Central memory CD4-positive, alpha-beta T cell (primary cell): ENCODE measurements around the gene PACS2.
"Not testable (repeated sequence)": the region's sequence is repeated elsewhere in the genome, so short reads cannot be mapped to it uniquely, and the experiment has no call there.

Experiments
- DNase-seq: peaks from one replicate; pipeline ENCODE4 v3.0.0; 2022

Gene PACS2

GRCh38 chr14:105333020-105333490 lies 18.5 kb downstream of the PACS2 start:
- DNase-seq: no peak

GRCh38 chr14:105333613-105334364 lies 19.2 kb downstream of the PACS2 start:
- DNase-seq: no peak

GRCh38 chr14:105334383-105335230 lies 20.1 kb downstream of the PACS2 start:
- DNase-seq: no peak

- not testable (repeated sequence) for DNase-seq
Measured at GRCh38 chr14:105335231-105335542, 20.6 kb downstream of the PACS2 start.

GRCh38 chr14:105335735-105336476 lies 21.4 kb downstream of the PACS2 start:
- DNase-seq: no peak

- no peak for DNase-seq
Measured at GRCh38 chr14:105336477-105337287, 22.1 kb downstream of the PACS2 start.

- DNase-seq: no peak
Measured at GRCh38 chr14:105337433-105337832, 22.9 kb downstream of the PACS2 start.

GRCh38 chr14:105337966-105338741 lies 23.6 kb downstream of the PACS2 start:
- no peak for DNase-seq

- no peak for DNase-seq
Measured at GRCh38 chr14:105340821-105341733, 26.5 kb downstream of the PACS2 start.

- no peak for DNase-seq
Measured at GRCh38 chr14:105343194-105343593, 28.6 kb downstream of the PACS2 start.

GRCh38 chr14:105346200-105346533 lies 31.6 kb downstream of the PACS2 start:
- DNase-seq: no peak

GRCh38 chr14:105346876-105347586 lies 32.5 kb downstream of the PACS2 start:
- DNase-seq: no peak

- no peak for DNase-seq
Measured at GRCh38 chr14:105347587-105347968, 33.0 kb downstream of the PACS2 start.

GRCh38 chr14:105348169-105348944 lies 33.8 kb downstream of the PACS2 start:
- no peak for DNase-seq

GRCh38 chr14:105348945-105349699 lies 34.6 kb downstream of the PACS2 start:
- DNase-seq: no peak

- DNase-seq: no peak
Measured at GRCh38 chr14:105349992-105350391, 35.4 kb downstream of the PACS2 start.

GRCh38 chr14:105350450-105351244 lies 36.1 kb downstream of the PACS2 start:
- no peak for DNase-seq

GRCh38 chr14:105351410-105351809 lies 36.9 kb downstream of the PACS2 start:
- no peak for DNase-seq
